HFFc6 (cell line): ENCODE data around the gene CRHR2. TPM values are rescaled to one million over a fixed set of nuclear protein-coding genes. Genes with fewer than 3 reads are reported as not detected.

Experiments
- DNase-seq: peaks from one replicate; pipeline ENCODE4 v3.0.0-alpha.2; 2018
- H3K27ac Mint-ChIP-seq: 2 replicates; pipeline ENCODE4 v1.8.0; 2020; ENCODE audit warnings: mild to moderate bottlenecking, mixed read lengths
- H3K27me3 Mint-ChIP-seq: 2 replicates; pipeline ENCODE4 v1.8.0; 2021; ENCODE audit warnings: mild to moderate bottlenecking, moderate library complexity, mixed read lengths; ENCODE audit not compliant: insufficient read depth
- H3K36me3 Mint-ChIP-seq: 2 replicates; pipeline ENCODE4 v1.8.0; 2021; ENCODE audit warnings: low read depth, mixed read lengths
- H3K4me1 Mint-ChIP-seq: 2 replicates; pipeline ENCODE4 v1.8.0; 2020; ENCODE audit warnings: low read depth, mixed read lengths
- H3K4me3 Mint-ChIP-seq: 2 replicates; pipeline ENCODE4 v1.8.0; 2020; ENCODE audit warnings: mild to moderate bottlenecking, moderate library complexity, mixed read lengths
- H3K9me3 Mint-ChIP-seq: 2 replicates; pipeline ENCODE4 v1.8.0; 2020; ENCODE audit warnings: mild to moderate bottlenecking, mixed read lengths
- CTCF ChIP-seq: fragments of 200-600 bp; sonication (generic); IDR thresholded peaks from 2 replicates; pipeline ENCODE4 v1.5.0; 2021; ENCODE audit warnings: antibody characterized with exemption, mild to moderate bottlenecking
- long read RNA-seq: library from polyadenylated mRNA; unstranded; transcript quantifications from one replicate; pipeline ENCODE4 v2.0.0, GENCODE V29; 2019
- total RNA-seq, 6 experiments: library from RNA; stranded (reverse); fragmentation: NEBNext Ultra II Directional; extraction: Animal tissue kit (Norgen Biotek cat#: 25700); gene quantifications; 2 replicates in 1 of 6; 3 replicates in 5 of 6; pipeline ENCODE4 v1.2.3, GENCODE V29; 2021

CRHR2 gene
- not detected for total RNA-seq
- long read RNA-seq = 0 reads

GRCh38 chr7:30682212-30683083 lies at the start of gene CRHR2:
Gene CRHR2, minus strand, starts transcription at chr7:30682456. Its CDS starts 176 bp downstream, at chr7:30682280.
- no peak within 1 kb of the TSS for H3K4me3 Mint-ChIP-seq

GRCh38 chr7:30731581-30731980 lies 49.3 kb upstream of the CRHR2 start:
- Mint-ChIP-seq H3K36me3 (no peaks in the 10 kb centered on the region), H3K27ac (no peak overlapping the region), H3K4me3 (no peak overlapping the region), H3K9me3 (no peaks in the 10 kb centered on the region), H3K4me1 (no peaks in the 10 kb centered on the region), H3K27me3 (peaks cover 62% of the 10 kb centered on the region)
- DNase-seq = no peak
- TF ChIP-seq CTCF = no peak

More at GRCh38 chr7:30682212-30683083, at the start of gene CRHR2:
- H3K27me3 Mint-ChIP-seq = peaks cover 53% of the 10 kb centered on the region
- H3K36me3 Mint-ChIP-seq = no peaks in the 10 kb centered on the region
- H3K4me1 Mint-ChIP-seq = 0 out of 2 replicates have a peak, but pooled peaks cover 5% of the 10 kb centered on the region
- no peak for DNase-seq
- no peak for TF ChIP-seq CTCF
- no peak within 1 kb of the TSS for H3K27ac Mint-ChIP-seq
- H3K9me3 Mint-ChIP-seq = no peaks in the 10 kb centered on the region

- H3K27me3 Mint-ChIP-seq = peaks cover 57% of the 10 kb centered on the region
- no peak for DNase-seq
- no peaks in the 10 kb centered on the region for H3K9me3 Mint-ChIP-seq
- no peak overlapping the region for H3K4me3 Mint-ChIP-seq
- H3K4me1 Mint-ChIP-seq = no peaks in the 10 kb centered on the region
- H3K36me3 Mint-ChIP-seq = no peaks in the 10 kb centered on the region
- no peak overlapping the region for H3K27ac Mint-ChIP-seq
- TF ChIP-seq CTCF = no peak
These were observed 48.7 kb upstream of the CRHR2 start for GRCh38 chr7:30730996-30731395.

- Mint-ChIP-seq H3K4me3 (no peak overlapping the region), H3K27ac (no peak overlapping the region), H3K9me3 (no peaks in the 10 kb centered on the region), H3K4me1 (no peaks in the 10 kb centered on the region), H3K36me3 (no peaks in the 10 kb centered on the region), H3K27me3 (peaks cover 62% of the 10 kb centered on the region)
- no peak for DNase-seq
- TF ChIP-seq CTCF = no peak
These were observed 47.8 kb upstream of the CRHR2 start for GRCh38 chr7:30730097-30730496.

GRCh38 chr7:30729642-30730041 lies 47.4 kb upstream of the CRHR2 start:
- no peak for DNase-seq
- no peak for TF ChIP-seq CTCF
- Mint-ChIP-seq H3K4me1 (no peaks in the 10 kb centered on the region), H3K27me3 (peaks cover 64% of the 10 kb centered on the region), H3K9me3 (no peaks in the 10 kb centered on the region), H3K27ac (no peak overlapping the region), H3K36me3 (no peaks in the 10 kb centered on the region), H3K4me3 (no peak overlapping the region)
